Transverse colon (tissue), 4 donors: ENCODE measurements around the gene BAG5. TPM values are rescaled to one million over a fixed set of nuclear protein-coding genes. Genes with fewer than 3 reads are reported as not detected.

ENCODE experiments used
- DNase-seq: peaks from one replicate; pipeline ENCODE4 v3.0.0-alpha.2; 2019
- H3K27ac ChIP-seq, 4 donors: fragments of 200-600 bp; sonication (generic); 2 replicates each; pipeline ENCODE4 v1.5.1; 2016 to 2018; ENCODE audit warnings: inconsistent platforms in 4 of 4
- H3K27me3 ChIP-seq: fragments of 200-600 bp; sonication (generic); 2 replicates; pipeline ENCODE4 v1.5.1; 2017; ENCODE audit warnings: inconsistent platforms
- H3K36me3 ChIP-seq, 4 donors: fragments of 200-600 bp; sonication (generic); 2 replicates each; pipeline ENCODE4 v1.5.1; 2017 to 2019; ENCODE audit warnings: inconsistent platforms in 4 of 4
- H3K4me1 ChIP-seq, 4 donors: fragments of 200-600 bp; sonication (generic); 2 replicates each; pipeline ENCODE4 v1.5.1; 2017 to 2020; ENCODE audit warnings: inconsistent platforms in 4 of 4
- H3K4me3 ChIP-seq, 4 donors: fragments of 200-600 bp; sonication (generic); 1 replicate in 1 of 4; 2 replicates in 3 of 4; pipeline versions ENCODE4 v1.5.1 to v1.6.1; 2017 to 2019; ENCODE audit warnings: inconsistent platforms in 4 of 4
- H3K9me3 ChIP-seq, 2 donors: fragments of 200-600 bp; sonication (generic); 2 replicates each; pipeline ENCODE4 v1.5.1; 2017 to 2019; ENCODE audit warnings: inconsistent platforms in 2 of 2
- EP300 ChIP-seq: sonication (generic); formaldehyde crosslinking; IDR thresholded peaks from one replicate; pipeline ENCODE4 v1.6.1; 2017; ENCODE audit warnings: antibody characterized with exemption, low read depth
- POLR2A ChIP-seq: fragments of 450-650 bp; IDR thresholded peaks from one replicate; pipeline ENCODE4 v1.6.1; 2016; ENCODE audit warnings: antibody characterized with exemption, mild to moderate bottlenecking, moderate library complexity
- POLR2AphosphoS5 ChIP-seq, 3 donors: sonication (generic); formaldehyde crosslinking; IDR thresholded peaks; one replicate each; pipeline ENCODE4 v1.6.1; 2016; ENCODE audit warnings: antibody characterized with exemption in 3 of 3
- WGBS, 2 donors: methylation state at CpG; one replicate each; pipeline ENCODE4 v1.1.5; 2018; ENCODE audit warnings: low coverage in 1 of 2; 5-methylcytosine and 5-hydroxymethylcytosine counted together
- in situ Hi-C, 4 donors: fragments of 200-750 bp; cut with MboI; loops; one replicate each; pipeline versions ENCODE4 v1.15.0 to v1.15.1; 2017; ENCODE audit warnings: low sequenced_read_pairs in 3 of 4, low pct_ligation_motif_present in 1 of 4, low pct_unique_long_range_greater_than_20kb in 1 of 4
- intact Hi-C: fragments of 100-400 bp; cut with DNase I; formaldehyde crosslinking; loops from one replicate; pipeline ENCODE4 v1.15.1; 2023; ENCODE audit warnings: low total_unique reads
- total RNA-seq, 4 donors: library from RNA; depleted of rRNA; stranded (reverse); fragments of >200 nt; gene quantifications; one replicate each; pipeline ENCODE4 v1.1.0, GENCODE V29; 2016
- TF ChIP-seq, protein P1 (sequence below), 5 experiments: fragments of 200-600 bp in 3 of 5; fragments of 450-650 bp in 2 of 5; sonication (generic) in 3 of 5; IDR thresholded peaks; 1 replicate in 2 of 5; 2 replicates in 3 of 5; pipeline ENCODE4 v1.5.1; 2016 to 2017; ENCODE audit warnings: antibody characterized with exemption in 5 of 5, inconsistent platforms in 3 of 5, mild to moderate bottlenecking in 2 of 5, moderate library complexity in 1 of 5

The BAG5 gene
- total RNA-seq, 4 donors from 2014 or later, result 10.8 to 26.3 (median 23.9) TPM

DNA sequence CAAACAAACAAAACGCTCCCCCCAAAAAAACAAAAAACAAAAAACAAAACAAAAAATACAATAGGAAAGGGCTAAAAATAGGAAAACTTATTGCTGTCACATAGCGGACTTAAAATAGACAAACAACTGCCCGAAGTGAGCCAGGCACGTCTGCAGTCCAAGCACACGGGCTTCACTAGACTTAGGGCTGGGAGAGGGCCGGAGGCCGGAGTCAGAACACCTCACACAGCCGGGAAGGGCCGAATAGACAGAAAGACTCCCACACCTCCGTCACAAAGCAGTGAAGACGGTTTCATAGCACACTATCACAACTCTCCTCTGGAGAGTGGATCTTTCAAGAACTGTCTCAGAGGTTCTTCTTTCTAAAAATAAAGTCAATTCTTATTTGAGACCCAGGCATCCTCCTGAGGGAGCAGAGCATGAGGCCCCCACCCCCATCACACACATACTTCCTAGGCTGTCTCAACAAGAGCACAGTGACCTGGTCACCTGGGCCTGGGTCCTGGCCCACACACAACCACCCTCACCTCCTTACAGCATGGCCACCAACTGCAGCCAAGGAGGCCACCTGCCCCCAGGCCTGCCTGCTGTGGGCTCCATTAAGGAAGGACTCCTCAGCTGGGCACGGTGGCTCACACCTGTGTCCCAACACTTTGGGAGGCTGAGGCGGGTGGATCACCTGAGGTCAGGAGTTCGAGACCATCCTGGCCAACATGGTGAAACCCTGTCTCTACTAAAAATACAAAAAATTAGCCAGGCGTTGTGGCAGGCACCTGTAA, 6.7 kb downstream of the BAG5 start:
- intact Hi-C loops (no loop called here), in situ Hi-C loops (loop anchor here in 1 of 4 donors (10.0 kb wide), 1 partner anchor 51 kb away; no protein-coding TSS in a partner anchor)
- H3K27ac ChIP-seq, result peak overlapping the region in 1 of 4 donors; percentile 13

GRCh38 chr14:103552846-103553210, 9.6 kb downstream of the BAG5 start:
- Histone ChIP-seq H3K4me3 (no peak overlapping the region), H3K27ac (peak overlapping the region; percentile 72 to 89 (median 82)), H3K4me1 (peaks cover 25 to 50% (median 28%) of the 10 kb centered on the region in 4 donors), H3K9me3 (no peaks in the 10 kb centered on the region), H3K27me3 (no peaks in the 10 kb centered on the region), H3K36me3 (no peaks in the 10 kb centered on the region)
- in situ Hi-C loops (loop anchor here in 1 of 4 donors (10.0 kb wide), 1 partner anchor 48 kb away; no protein-coding TSS in a partner anchor), intact Hi-C loops (loop anchor here (1.0 kb wide), 1 partner anchor 25 kb away; no protein-coding TSS in a partner anchor)
- no peak for TF ChIP-seq EP300
- TF ChIP-seq, protein P1, sequence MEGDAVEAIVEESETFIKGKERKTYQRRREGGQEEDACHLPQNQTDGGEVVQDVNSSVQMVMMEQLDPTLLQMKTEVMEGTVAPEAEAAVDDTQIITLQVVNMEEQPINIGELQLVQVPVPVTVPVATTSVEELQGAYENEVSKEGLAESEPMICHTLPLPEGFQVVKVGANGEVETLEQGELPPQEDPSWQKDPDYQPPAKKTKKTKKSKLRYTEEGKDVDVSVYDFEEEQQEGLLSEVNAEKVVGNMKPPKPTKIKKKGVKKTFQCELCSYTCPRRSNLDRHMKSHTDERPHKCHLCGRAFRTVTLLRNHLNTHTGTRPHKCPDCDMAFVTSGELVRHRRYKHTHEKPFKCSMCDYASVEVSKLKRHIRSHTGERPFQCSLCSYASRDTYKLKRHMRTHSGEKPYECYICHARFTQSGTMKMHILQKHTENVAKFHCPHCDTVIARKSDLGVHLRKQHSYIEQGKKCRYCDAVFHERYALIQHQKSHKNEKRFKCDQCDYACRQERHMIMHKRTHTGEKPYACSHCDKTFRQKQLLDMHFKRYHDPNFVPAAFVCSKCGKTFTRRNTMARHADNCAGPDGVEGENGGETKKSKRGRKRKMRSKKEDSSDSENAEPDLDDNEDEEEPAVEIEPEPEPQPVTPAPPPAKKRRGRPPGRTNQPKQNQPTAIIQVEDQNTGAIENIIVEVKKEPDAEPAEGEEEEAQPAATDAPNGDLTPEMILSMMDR (IDR thresholded peaks at IDR 0.05), result no peak
- no peak for TF ChIP-seq POLR2AphosphoS5 (IDR thresholded peaks at IDR 0.05)
- 97 to 100% methylated on average over 2 to 11 of the region's 11 CpGs for WGBS, 2 donors
- peak; percentile 6 for DNase-seq

More for the DNA sequence above, 6.7 kb downstream of the BAG5 start:
- Histone ChIP-seq H3K4me3 (no peak overlapping the region), H3K9me3 (no peaks in the 10 kb centered on the region), H3K27me3 (no peaks in the 10 kb centered on the region), H3K36me3 (peaks cover 0 to 20% (median 4%) of the 10 kb centered on the region in 4 donors), H3K4me1 (peaks cover 17 to 61% (median 28%) of the 10 kb centered on the region in 4 donors)
- 73 to 85% methylated on average over 8 to 15 of the region's 15 CpGs for WGBS, 2 donors
- no peak for DNase-seq
- TF ChIP-seq POLR2AphosphoS5 (IDR thresholded peaks at IDR 0.05), result no peak
- no peak for TF ChIP-seq EP300

- peaks cover 23 to 44% (median 28%) of the 10 kb centered on the region in 4 donors for H3K4me1 ChIP-seq
These were observed 10.2 kb downstream of the BAG5 start for GRCh38 chr14:103552011-103552845.

GRCh38 chr14:103551338-103551762, 11.1 kb downstream of the BAG5 start:
- Histone ChIP-seq H3K27ac (peak overlapping the region; percentile 72 to 89 (median 82)), H3K4me3 (peak overlapping the region in 1 of 4 donors; percentile 15), H3K27me3 (no peaks in the 10 kb centered on the region), H3K4me1 (peaks cover 21 to 40% (median 30%) of the 10 kb centered on the region in 4 donors), H3K36me3 (no peaks in the 10 kb centered on the region), H3K9me3 (no peaks in the 10 kb centered on the region)
- peak in 2 of 3 donors; percentile 19 to 30 for TF ChIP-seq POLR2AphosphoS5 (IDR thresholded peaks at IDR 0.05)
- no peak for TF ChIP-seq POLR2A
- no peak for TF ChIP-seq EP300
- in situ Hi-C loops, result loop anchor here in 1 of 4 donors (10.0 kb wide), 1 partner anchor 47 kb away; no protein-coding TSS in a partner anchor
- no peak for DNase-seq
- intact Hi-C loops, result no loop called here
- WGBS, 2 donors, result 71% methylated on average over 17 of the region's 17 CpGs; no CpG with 5 or more reads in 1 of the 2 donors

More at GRCh38 chr14:103552011-103552845, 10.2 kb downstream of the BAG5 start:
- Histone ChIP-seq H3K27ac (peak overlapping the region; percentile 72 to 89 (median 82)), H3K4me3 (no peak overlapping the region), H3K9me3 (no peaks in the 10 kb centered on the region), H3K27me3 (no peaks in the 10 kb centered on the region), H3K36me3 (no peaks in the 10 kb centered on the region)
- no peak for DNase-seq
- in situ Hi-C loops (loop anchor here in 1 of 4 donors (10.0 kb wide), 1 partner anchor 47 kb away; no protein-coding TSS in a partner anchor), intact Hi-C loops (no loop called here)
- TF ChIP-seq EP300, result no peak
- TF ChIP-seq, protein P1 (IDR thresholded peaks at IDR 0.05), result no peak
- no peak for TF ChIP-seq POLR2A
- no peak for TF ChIP-seq POLR2AphosphoS5 (IDR thresholded peaks at IDR 0.05)
- WGBS, 2 donors, result 62 to 72% methylated on average over 5 to 17 of the region's 18 CpGs
